BJ (cell line): ENCODE results near the gene HGS. TPM values are rescaled to one million over a fixed set of nuclear protein-coding genes. Genes with fewer than 3 reads are reported as not detected.
A peak's percentile ranks its signal among the peaks of the same experiment; 100 is the strongest.

ENCODE experiments used
- CTCF ChIA-PET: fragments of 350-600 bp; formaldehyde crosslinking; extraction: SDS; loops from one replicate; lab custom pipeline; 2021; ENCODE audit warnings: antibody characterized with exemption, inconsistent platforms; lab: Yijun Ruan, JAX
- POLR2A ChIA-PET: fragments of 300-600 bp; sonication (Branson Sonifier 250); formaldehyde crosslinking; extraction: SDS; loops from one replicate; lab custom pipeline; 2021; ENCODE audit warnings: antibody characterized with exemption; lab: Charles Lee
- DNase-seq: peaks from one replicate; pipeline ENCODE4 v3.0.0-alpha.2; 2011; ENCODE audit warnings: low read depth
- H3K27me3 ChIP-seq: 2 replicates; pipeline ENCODE4 v1.6.0; 2011; ENCODE audit warnings: low read length; ENCODE audit not compliant: control insufficient read depth, insufficient read depth
- H3K36me3 ChIP-seq: 2 replicates; pipeline ENCODE4 v1.5.1; 2011; ENCODE audit warnings: low read length; ENCODE audit not compliant: control insufficient read depth, insufficient read depth
- H3K4me3 ChIP-seq: 2 replicates; pipeline ENCODE4 v1.5.1; 2011; ENCODE audit warnings: low read depth, mild to moderate bottlenecking, control low read depth, low read length
- polyA plus RNA-seq: library from polyadenylated mRNA; depleted of rRNA; stranded (reverse); fragments of >200 nt; gene quantifications from 2 replicates; pipeline ENCODE4 v1.2.3, GENCODE V29; 2011
- TF ChIP-seq, protein P1 (sequence below): IDR thresholded peaks from 2 replicates; pipeline ENCODE4 v1.5.1; 2011; ENCODE audit warnings: low read depth, mild to moderate bottlenecking, control low read depth, inconsistent platforms, low read length, moderate library complexity; ENCODE audit not compliant: insufficient read depth

The HGS gene
- polyA plus RNA-seq, 1 experiment: 110 TPM

DNA sequence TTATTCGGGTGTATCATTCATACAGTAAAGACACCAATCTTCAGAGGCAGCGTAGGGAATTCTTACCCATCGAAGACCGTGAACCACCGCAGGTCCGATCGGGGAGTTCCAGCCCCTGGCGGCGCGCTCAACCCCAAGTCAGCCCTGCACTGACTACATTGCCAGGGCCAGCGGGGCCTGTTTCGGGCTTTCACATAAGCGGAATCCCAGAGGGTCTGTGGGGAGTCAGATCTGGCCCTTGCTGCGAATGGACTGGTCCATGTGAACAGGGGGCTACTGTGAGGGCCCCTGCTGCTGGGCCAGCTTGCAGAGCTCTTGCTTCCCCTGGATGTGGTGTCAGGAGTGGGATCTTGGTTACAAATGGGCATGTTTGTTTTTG is 35.1 kb upstream of the HGS start:
- no peak overlapping the region for H3K4me3 ChIP-seq
- no peaks in the 10 kb centered on the region; the same call in 1 of the 2 replicates for H3K36me3 ChIP-seq
- TF ChIP-seq, protein P1, sequence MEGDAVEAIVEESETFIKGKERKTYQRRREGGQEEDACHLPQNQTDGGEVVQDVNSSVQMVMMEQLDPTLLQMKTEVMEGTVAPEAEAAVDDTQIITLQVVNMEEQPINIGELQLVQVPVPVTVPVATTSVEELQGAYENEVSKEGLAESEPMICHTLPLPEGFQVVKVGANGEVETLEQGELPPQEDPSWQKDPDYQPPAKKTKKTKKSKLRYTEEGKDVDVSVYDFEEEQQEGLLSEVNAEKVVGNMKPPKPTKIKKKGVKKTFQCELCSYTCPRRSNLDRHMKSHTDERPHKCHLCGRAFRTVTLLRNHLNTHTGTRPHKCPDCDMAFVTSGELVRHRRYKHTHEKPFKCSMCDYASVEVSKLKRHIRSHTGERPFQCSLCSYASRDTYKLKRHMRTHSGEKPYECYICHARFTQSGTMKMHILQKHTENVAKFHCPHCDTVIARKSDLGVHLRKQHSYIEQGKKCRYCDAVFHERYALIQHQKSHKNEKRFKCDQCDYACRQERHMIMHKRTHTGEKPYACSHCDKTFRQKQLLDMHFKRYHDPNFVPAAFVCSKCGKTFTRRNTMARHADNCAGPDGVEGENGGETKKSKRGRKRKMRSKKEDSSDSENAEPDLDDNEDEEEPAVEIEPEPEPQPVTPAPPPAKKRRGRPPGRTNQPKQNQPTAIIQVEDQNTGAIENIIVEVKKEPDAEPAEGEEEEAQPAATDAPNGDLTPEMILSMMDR: no peak
- peaks cover 9% of the 10 kb centered on the region for H3K27me3 ChIP-seq
- no peak for DNase-seq
- ChIA-PET POLR2A (no interaction called here), CTCF (interaction anchor here (0.7 kb wide), 1 partner anchor 19 kb away, joined by 5 read pairs; no protein-coding TSS in a partner anchor)

DNA sequence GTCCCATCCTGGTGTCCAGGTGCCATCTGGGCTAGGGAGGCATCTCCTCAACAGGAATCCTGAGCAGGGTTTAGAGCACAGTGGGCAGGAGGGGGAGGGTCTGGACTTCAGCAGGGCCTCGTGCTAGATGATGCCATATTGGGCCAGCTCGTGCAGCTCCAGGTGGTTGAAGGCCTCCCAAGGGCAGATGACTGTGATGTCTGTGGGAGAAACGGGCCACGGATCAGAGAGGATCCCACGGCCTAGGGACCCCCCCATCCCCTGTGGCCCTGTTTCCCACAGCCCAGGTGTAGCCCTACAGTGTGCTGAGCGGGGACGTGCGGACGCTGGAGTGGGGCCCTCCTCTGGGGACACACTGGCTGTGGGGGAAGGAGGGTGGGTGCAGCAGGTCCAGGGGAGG is 32.9 kb upstream of the HGS start:
- no peak for DNase-seq
- H3K4me3 ChIP-seq: no peak overlapping the region
- TF ChIP-seq, protein P1: no peak
- CTCF ChIA-PET: interaction anchor here (0.5 to 0.6 kb wide), 2 partner anchors 21 to 30 kb away, joined by 3 read pairs; no protein-coding TSS in a partner anchor
- H3K27me3 ChIP-seq: peaks cover 9% of the 10 kb centered on the region
- no peaks in the 10 kb centered on the region for H3K36me3 ChIP-seq
- POLR2A ChIA-PET: no interaction called here

DNA sequence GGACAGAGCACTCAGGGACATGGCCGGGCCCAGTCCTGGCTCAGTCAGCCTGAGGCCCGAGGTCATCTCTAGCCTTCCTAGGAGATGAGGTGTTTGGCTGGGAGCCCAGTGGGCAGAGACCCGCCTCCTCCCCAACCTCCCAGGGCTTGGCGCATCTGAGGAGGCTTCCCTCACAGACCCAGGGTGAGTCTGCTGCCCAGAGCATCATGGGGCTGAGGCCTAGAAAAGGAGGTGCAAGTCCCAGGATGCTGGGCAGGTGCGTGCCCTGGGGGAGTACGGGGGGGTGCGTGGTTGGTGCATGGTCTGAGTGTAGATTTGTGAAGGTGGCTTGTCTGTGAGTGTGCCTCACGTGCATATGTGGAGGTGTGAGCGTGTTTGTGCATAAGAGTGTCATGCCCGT is 32.1 kb upstream of the HGS start:
- CTCF ChIA-PET: no interaction called here
- TF ChIP-seq, protein P1: no peak
- peak; percentile 44 for DNase-seq

DNA sequence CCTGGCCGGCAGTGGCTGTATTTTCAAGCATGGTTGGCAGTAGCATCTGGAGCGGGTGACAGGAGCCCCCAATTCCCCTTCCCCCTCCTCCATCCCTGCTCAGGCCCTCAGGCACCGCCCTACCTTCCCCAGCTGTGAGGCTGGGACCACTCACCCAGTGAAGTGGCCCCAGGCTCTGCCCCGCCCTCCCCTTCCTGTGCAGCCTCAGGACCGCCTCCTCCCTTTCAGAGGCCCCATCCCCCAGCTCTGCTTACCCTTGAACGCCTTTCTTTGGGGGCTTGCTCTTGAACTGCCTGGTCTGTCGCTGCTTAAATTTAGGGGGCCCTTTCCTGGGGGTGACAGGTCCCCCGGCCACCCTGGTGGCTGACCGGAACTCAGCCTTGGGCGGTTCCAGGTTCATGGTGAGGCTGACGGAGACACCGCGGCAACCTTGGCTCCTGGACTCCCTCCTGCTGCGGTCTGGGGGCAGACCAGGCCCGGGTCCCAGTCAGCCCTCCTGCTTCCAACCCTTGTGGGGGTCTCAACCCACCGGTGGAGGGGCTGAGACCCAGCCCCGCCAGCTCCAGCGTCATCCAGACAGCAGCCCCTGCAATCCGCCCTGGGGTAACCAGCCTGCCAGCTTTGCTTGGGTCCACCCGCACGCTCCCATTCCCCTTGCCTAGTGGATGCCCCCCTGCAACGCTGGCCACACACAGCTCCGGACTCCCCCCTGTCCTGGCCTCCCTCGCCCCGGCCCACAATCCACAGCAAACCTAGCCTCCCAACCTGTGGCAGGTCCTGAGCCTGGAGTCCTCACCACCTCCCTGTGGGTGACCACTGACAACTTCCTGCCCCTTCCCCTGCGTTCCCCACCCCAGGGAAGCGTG is 30.7 kb upstream of the HGS start:
- TF ChIP-seq, protein P1: no peak
- Histone ChIP-seq H3K36me3 (no peaks in the 10 kb centered on the region), H3K27me3 (peaks cover 5% of the 10 kb centered on the region), H3K4me3 (no peak overlapping the region)
- POLR2A ChIA-PET: no interaction called here
- DNase-seq: no peak
- CTCF ChIA-PET: no interaction called here

More for the DNA sequence above, 32.1 kb upstream of the HGS start:
- peaks cover 9% of the 10 kb centered on the region for H3K27me3 ChIP-seq
- H3K36me3 ChIP-seq: no peaks in the 10 kb centered on the region
- POLR2A ChIA-PET: no interaction called here
- no peak overlapping the region for H3K4me3 ChIP-seq

DNA sequence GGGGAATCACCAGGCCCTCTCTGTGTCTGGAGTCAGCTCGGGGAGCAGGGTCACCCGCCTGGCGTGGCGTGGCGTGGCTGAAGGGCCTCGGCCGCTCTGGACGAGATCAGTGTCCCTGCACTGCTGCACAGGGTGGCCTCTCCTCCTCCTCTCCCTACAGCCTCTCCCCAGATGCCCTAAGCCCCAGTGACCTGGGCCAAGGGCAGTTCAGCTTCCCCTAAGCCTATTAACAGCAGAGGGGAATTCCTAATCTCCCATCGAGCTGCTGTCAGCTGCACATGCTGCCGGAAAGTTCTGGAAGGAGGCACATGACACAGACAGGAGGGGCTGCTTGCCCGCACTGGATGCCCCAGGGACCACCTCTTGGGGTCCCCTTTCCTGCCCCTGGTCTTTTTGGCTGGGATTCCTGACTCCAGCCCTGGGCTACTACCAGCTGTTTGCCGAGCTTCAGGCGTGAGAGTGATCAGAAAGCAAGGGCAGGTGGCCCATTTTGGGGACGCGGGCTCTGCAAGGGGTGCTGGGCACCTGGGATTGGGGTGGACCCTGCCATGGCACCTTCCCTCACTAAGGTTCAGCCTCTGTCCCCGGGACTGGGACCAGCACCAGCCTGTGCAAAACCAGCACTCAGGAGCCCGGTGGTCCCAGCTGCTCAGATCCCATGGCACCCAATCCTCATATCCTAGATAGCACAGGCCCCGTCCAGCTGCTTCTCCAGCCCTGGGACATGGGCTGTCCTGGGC is 28.3 kb upstream of the HGS start:
- ChIA-PET CTCF (interaction anchor here (1.1 kb wide), 1 partner anchor 35 kb away, joined by 3 read pairs; no protein-coding TSS in a partner anchor), POLR2A (no interaction called here)
- no peak for DNase-seq
- TF ChIP-seq, protein P1: no peak
- Histone ChIP-seq H3K36me3 (no peaks in the 10 kb centered on the region), H3K27me3 (no peaks in the 10 kb centered on the region), H3K4me3 (no peak overlapping the region)
